Trophoblast cell (in vitro differentiated cells and primary cell): ENCODE results near the gene ZNF341.

ENCODE experiments used
- DNase-seq, 2 donors: peaks; one replicate each; pipeline ENCODE4 v3.0.0-alpha.2; 2016
- H2AFZ ChIP-seq: 2 replicates; pipeline ENCODE4 v1.6.1; 2013; ENCODE audit warnings: low read length, moderate library complexity, mild to moderate bottlenecking; ENCODE audit not compliant: insufficient read depth, poor library complexity
- H2AK5ac ChIP-seq: 2 replicates; pipeline ENCODE4 v1.6.1; 2013; ENCODE audit warnings: mild to moderate bottlenecking, low read length
- H2BK120ac ChIP-seq: 2 replicates; pipeline ENCODE4 v1.6.1; 2013; ENCODE audit warnings: low read length, mild to moderate bottlenecking, moderate library complexity; ENCODE audit not compliant: insufficient read depth, poor library complexity
- H2BK12ac ChIP-seq: 2 replicates; pipeline ENCODE4 v1.6.1; 2013; ENCODE audit warnings: mild to moderate bottlenecking, low read length, moderate library complexity
- H2BK5ac ChIP-seq: 2 replicates; pipeline ENCODE4 v1.6.1; 2013; ENCODE audit warnings: low read length, low read depth, moderate library complexity, mild to moderate bottlenecking; ENCODE audit not compliant: poor library complexity
- H3K14ac ChIP-seq: 2 replicates; pipeline ENCODE4 v1.6.1; 2013; ENCODE audit warnings: mild to moderate bottlenecking, low read length
- H3K18ac ChIP-seq: 2 replicates; pipeline ENCODE4 v1.6.1; 2013; ENCODE audit warnings: mild to moderate bottlenecking, low read length
- H3K23ac ChIP-seq: 2 replicates; pipeline ENCODE4 v1.6.1; 2013; ENCODE audit warnings: low read length
- H3K27ac ChIP-seq: 2 replicates; pipeline ENCODE4 v1.5.1; 2013; ENCODE audit warnings: low read depth, mild to moderate bottlenecking, inconsistent platforms, low read length, moderate library complexity
- H3K27me3 ChIP-seq: 2 replicates; pipeline ENCODE4 v1.6.1; 2013; ENCODE audit warnings: inconsistent platforms, mild to moderate bottlenecking, low read length, moderate library complexity; ENCODE audit not compliant: insufficient read depth
- H3K36me3 ChIP-seq, 2 experiments: 1 replicate in 1 of 2; 2 replicates in 1 of 2; pipeline ENCODE4 v1.6.1; 2013; ENCODE audit warnings: low read length in 2 of 2, mild to moderate bottlenecking in 2 of 2, moderate library complexity in 1 of 2; ENCODE audit not compliant: insufficient read depth in 2 of 2, control insufficient read depth in 1 of 2
- H3K4ac ChIP-seq: 2 replicates; pipeline ENCODE4 v1.6.1; 2013; ENCODE audit warnings: low read depth, mild to moderate bottlenecking, low read length, moderate library complexity
- H3K4me1 ChIP-seq, 2 experiments: 1 replicate in 1 of 2; 2 replicates in 1 of 2; pipeline ENCODE4 v1.6.1; 2013; ENCODE audit warnings: low read length in 2 of 2, mild to moderate bottlenecking in 2 of 2, moderate library complexity in 1 of 2; ENCODE audit not compliant: insufficient read depth in 2 of 2, control insufficient read depth in 1 of 2
- H3K4me2 ChIP-seq: 2 replicates; pipeline ENCODE4 v1.6.1; 2013; ENCODE audit warnings: inconsistent platforms, mild to moderate bottlenecking, low read length, moderate library complexity
- H3K4me3 ChIP-seq: 2 replicates; pipeline ENCODE4 v1.5.1; 2013; ENCODE audit warnings: mild to moderate bottlenecking, low read depth, low read length, inconsistent platforms
- H3K79me1 ChIP-seq: one replicate; pipeline ENCODE4 v1.6.1; 2013; ENCODE audit warnings: low read length
- H3K79me2 ChIP-seq: 2 replicates; pipeline ENCODE4 v1.6.1; 2013; ENCODE audit warnings: low read length, mild to moderate bottlenecking; ENCODE audit not compliant: control insufficient read depth, insufficient read depth, poor library complexity
- H3K9ac ChIP-seq: 2 replicates; pipeline ENCODE4 v1.6.1; 2013; ENCODE audit warnings: mild to moderate bottlenecking, low read length
- H3K9me3 ChIP-seq: 2 replicates; pipeline ENCODE4 v1.6.1; 2013; ENCODE audit warnings: low read depth, mild to moderate bottlenecking, control low read depth, inconsistent platforms, low read length; ENCODE audit not compliant: insufficient read depth
- H4K12ac ChIP-seq: 2 replicates; pipeline ENCODE4 v1.6.1; 2013; ENCODE audit warnings: low read depth, mild to moderate bottlenecking, low read length, moderate library complexity
- H4K8ac ChIP-seq: 2 replicates; pipeline ENCODE4 v1.6.1; 2013; ENCODE audit warnings: low read depth, mild to moderate bottlenecking, low read length, moderate library complexity
- H4K91ac ChIP-seq: one replicate; pipeline ENCODE4 v1.6.1; 2013; ENCODE audit warnings: low read depth, mild to moderate bottlenecking, low read length, moderate library complexity
- WGBS: extraction: QIAGEN DNeasy Blood & Tissue Kit; methylation state at CpG from one replicate; pipeline ENCODE4 v1.1.7; 2013; ENCODE audit warnings: missing lambda C conversion rate; ENCODE audit not compliant: insufficient read length, insufficient coverage; ENCODE audit errors: extremely low coverage; 5-methylcytosine and 5-hydroxymethylcytosine counted together

Gene ZNF341

GRCh38 chr20:33716498-33716897, 15.3 kb upstream of the ZNF341 start:
- no peaks in the 10 kb centered on the region for H3K79me2 ChIP-seq
- no peak overlapping the region for H3K4ac ChIP-seq
- H2AFZ ChIP-seq: no peak overlapping the region
- H3K18ac ChIP-seq: no peak overlapping the region
- no peak overlapping the region for H2BK12ac ChIP-seq
- no peak overlapping the region for H3K9ac ChIP-seq
- no peak overlapping the region for H2BK5ac ChIP-seq
- no peaks in the 10 kb centered on the region for H3K27me3 ChIP-seq
- H4K8ac ChIP-seq: no peak overlapping the region
- H3K4me2 ChIP-seq: no peak overlapping the region
- H4K91ac ChIP-seq: no peak overlapping the region
- no peaks in the 10 kb centered on the region for H3K9me3 ChIP-seq
- H3K14ac ChIP-seq: no peak overlapping the region
- no peaks in the 10 kb centered on the region for H3K36me3 ChIP-seq
- H4K12ac ChIP-seq: no peak overlapping the region
- no peak overlapping the region for H3K23ac ChIP-seq
- H3K27ac ChIP-seq: no peak overlapping the region
- no peaks in the 10 kb centered on the region for H3K4me1 ChIP-seq
- no peak overlapping the region for H2BK120ac ChIP-seq
- no CpG with 5 or more reads among the region's 2 CpGs for WGBS
- H3K79me1 ChIP-seq: no peaks in the 10 kb centered on the region
- no peak overlapping the region for H3K4me3 ChIP-seq
- DNase-seq: no peak
- no peak overlapping the region for H2AK5ac ChIP-seq

GRCh38 chr20:33719277-33719988, 12.4 kb upstream of the ZNF341 start:
- H3K4me3 ChIP-seq: peak overlapping the region; percentile 70
- H3K27ac ChIP-seq: no peak overlapping the region
- no peak overlapping the region for H4K12ac ChIP-seq
- H3K4me1 ChIP-seq: no peaks in the 10 kb centered on the region
- H3K9ac ChIP-seq: peak overlapping the region; percentile 30
- peak overlapping the region; percentile 57 for H3K4me2 ChIP-seq
- DNase-seq: no peak
- H4K8ac ChIP-seq: peak overlapping the region; percentile 80
- no peaks in the 10 kb centered on the region for H3K9me3 ChIP-seq
- no peak overlapping the region for H2AK5ac ChIP-seq
- no peaks in the 10 kb centered on the region for H3K36me3 ChIP-seq
- H2BK120ac ChIP-seq: no peak overlapping the region
- no peak overlapping the region for H2BK12ac ChIP-seq
- H4K91ac ChIP-seq: no peak overlapping the region
- H3K79me2 ChIP-seq: no peaks in the 10 kb centered on the region
- H3K23ac ChIP-seq: no peak overlapping the region
- no peaks in the 10 kb centered on the region for H3K79me1 ChIP-seq
- no peak overlapping the region for H3K4ac ChIP-seq
- WGBS: no CpG with 5 or more reads among the region's 13 CpGs
- peak overlapping the region; percentile 50 for H2AFZ ChIP-seq
- no peak overlapping the region for H3K18ac ChIP-seq
- H2BK5ac ChIP-seq: no peak overlapping the region
- no peaks in the 10 kb centered on the region for H3K27me3 ChIP-seq
- peak overlapping the region; percentile 21 for H3K14ac ChIP-seq

GRCh38 chr20:33719989-33720709, 11.6 kb upstream of the ZNF341 start, which contains the start of gene PXMP4:
TSS of gene PXMP4 (minus strand) at chr20:33720310. CDS start at chr20:33720207, 103 bp downstream.
- Histone ChIP-seq H4K8ac (peak within 1 kb of the TSS; percentile 80), H3K79me1 (no peaks in the 10 kb centered on the region), H3K14ac (peak within 1 kb of the TSS; percentile 21), H4K12ac (no peak within 1 kb of the TSS), H3K9me3 (no peaks in the 10 kb centered on the region), H3K27me3 (no peaks in the 10 kb centered on the region), H3K27ac (no peak within 1 kb of the TSS), H3K4me1 (no peaks in the 10 kb centered on the region), H2AFZ (peak within 1 kb of the TSS; percentile 50), H3K36me3 (no peaks in the 10 kb centered on the region), H3K23ac (no peak within 1 kb of the TSS), H3K9ac (peak within 1 kb of the TSS; percentile 30), H2BK120ac (no peak within 1 kb of the TSS), H4K91ac (no peak within 1 kb of the TSS), H3K4ac (no peak within 1 kb of the TSS), H2BK5ac (no peak within 1 kb of the TSS), H2AK5ac (no peak within 1 kb of the TSS), H3K79me2 (no peaks in the 10 kb centered on the region), H3K18ac (no peak within 1 kb of the TSS), H2BK12ac (no peak within 1 kb of the TSS), H3K4me3 (peak within 1 kb of the TSS; percentile 70), H3K4me2 (peak within 1 kb of the TSS; percentile 57)
- peak; percentile 90 to 98 for DNase-seq
- no CpG with 5 or more reads among the region's 46 CpGs for WGBS

- H2BK12ac ChIP-seq: no peak overlapping the region
- H3K14ac ChIP-seq: no peak overlapping the region
- no peak for DNase-seq
- no peak overlapping the region for H2BK120ac ChIP-seq
- H3K79me2 ChIP-seq: no peaks in the 10 kb centered on the region
- no peaks in the 10 kb centered on the region for H3K27me3 ChIP-seq
- no peak overlapping the region for H4K8ac ChIP-seq
- H4K12ac ChIP-seq: no peak overlapping the region
- WGBS: no CpG with 5 or more reads among the region's 11 CpGs
- no peaks in the 10 kb centered on the region for H3K9me3 ChIP-seq
- H3K4me1 ChIP-seq: no peaks in the 10 kb centered on the region
- no peak overlapping the region for H3K23ac ChIP-seq
- H3K79me1 ChIP-seq: no peaks in the 10 kb centered on the region
- H3K18ac ChIP-seq: no peak overlapping the region
- no peak overlapping the region for H3K4me2 ChIP-seq
- no peak overlapping the region for H2BK5ac ChIP-seq
- H3K4ac ChIP-seq: no peak overlapping the region
- no peaks in the 10 kb centered on the region for H3K36me3 ChIP-seq
- H3K9ac ChIP-seq: no peak overlapping the region
- no peak overlapping the region for H2AFZ ChIP-seq
- H4K91ac ChIP-seq: no peak overlapping the region
- no peak overlapping the region for H3K27ac ChIP-seq
- no peak overlapping the region for H3K4me3 ChIP-seq
- no peak overlapping the region for H2AK5ac ChIP-seq
These were observed 10.2 kb upstream of the ZNF341 start for GRCh38 chr20:33721391-33722140.
